Nephron (organoid): ENCODE results near the gene HIPK2.
A peak's percentile ranks its signal among the peaks of the same experiment; 100 is the strongest.

ENCODE experiments used
- H3K27ac Mint-ChIP-seq, 3 experiments: 2 replicates each; pipeline ENCODE4 v1.8.0; 2020; ENCODE audit warnings: mixed read lengths in 3 of 3, mild to moderate bottlenecking in 2 of 3, moderate library complexity in 1 of 3
- H3K27me3 Mint-ChIP-seq: 2 replicates; pipeline ENCODE4 v1.8.0; 2021; ENCODE audit warnings: low read depth, mild to moderate bottlenecking, moderate library complexity, mixed read lengths
- H3K36me3 Mint-ChIP-seq: 2 replicates; pipeline ENCODE4 v1.8.0; 2020; ENCODE audit warnings: low read depth, mixed read lengths
- H3K4me1 Mint-ChIP-seq: 2 replicates; pipeline ENCODE4 v1.8.0; 2020; ENCODE audit warnings: mixed read lengths
- H3K4me3 Mint-ChIP-seq, 3 experiments: 2 replicates each; pipeline ENCODE4 v1.8.0; 2020; ENCODE audit warnings: mild to moderate bottlenecking in 3 of 3, mixed read lengths in 3 of 3, moderate library complexity in 2 of 3
- H3K9me3 Mint-ChIP-seq: 2 replicates; pipeline ENCODE4 v1.8.0; 2020; ENCODE audit warnings: mixed read lengths
- CTCF ChIP-seq, 3 experiments: fragments of 200-600 bp; sonication (generic); IDR thresholded peaks; one replicate each; pipeline ENCODE4 v1.5.0; 2021; ENCODE audit warnings: antibody characterized with exemption in 3 of 3; ENCODE audit not compliant: unreplicated experiment in 3 of 3

HIPK2 gene

GRCh38 chr7:139582130-139582650, 195.6 kb downstream of the HIPK2 start:
- Mint-ChIP-seq H3K27me3 (no peaks in the 10 kb centered on the region), H3K9me3 (no peaks in the 10 kb centered on the region), H3K36me3 (peaks cover 74% of the 10 kb centered on the region), H3K4me3 (no peak overlapping the region), H3K27ac (peak overlapping the region in 1 of 3 experiments; percentile 54), H3K4me1 (no peaks in the 10 kb centered on the region)
- TF ChIP-seq CTCF (IDR thresholded peaks at IDR 0.05; ENCODE audit: unreplicated experiment in 3 of 3), result no peak

GRCh38 chr7:139580435-139580834, 197.4 kb downstream of the HIPK2 start:
- H3K36me3 Mint-ChIP-seq, result peaks cover 72% of the 10 kb centered on the region
- H3K4me1 Mint-ChIP-seq, result no peaks in the 10 kb centered on the region
- H3K4me3 Mint-ChIP-seq, result no peak overlapping the region
- TF ChIP-seq CTCF (IDR thresholded peaks at IDR 0.05; ENCODE audit: unreplicated experiment in 3 of 3), result no peak
- no peaks in the 10 kb centered on the region for H3K9me3 Mint-ChIP-seq
- H3K27me3 Mint-ChIP-seq, result no peaks in the 10 kb centered on the region
- H3K27ac Mint-ChIP-seq, result no peak overlapping the region

GRCh38 chr7:139576179-139576973, 201.4 kb downstream of the HIPK2 start:
- no peak overlapping the region for H3K27ac Mint-ChIP-seq
- no peak overlapping the region for H3K4me3 Mint-ChIP-seq
- no peaks in the 10 kb centered on the region for H3K4me1 Mint-ChIP-seq
- H3K27me3 Mint-ChIP-seq, result no peaks in the 10 kb centered on the region
- H3K36me3 Mint-ChIP-seq, result peaks cover 75% of the 10 kb centered on the region
- TF ChIP-seq CTCF (IDR thresholded peaks at IDR 0.05; ENCODE audit: unreplicated experiment in 3 of 3), result no peak
- no peaks in the 10 kb centered on the region for H3K9me3 Mint-ChIP-seq

GRCh38 chr7:139575338-139575680, 202.5 kb downstream of the HIPK2 start:
- Mint-ChIP-seq H3K27me3 (no peaks in the 10 kb centered on the region), H3K27ac (peak overlapping the region in 1 of 3 experiments; percentile 38), H3K36me3 (peaks cover 80% of the 10 kb centered on the region), H3K4me3 (no peak overlapping the region), H3K9me3 (no peaks in the 10 kb centered on the region), H3K4me1 (peaks cover 6% of the 10 kb centered on the region)
- no peak for TF ChIP-seq CTCF (IDR thresholded peaks at IDR 0.05; ENCODE audit: unreplicated experiment in 3 of 3)

- Mint-ChIP-seq H3K36me3 (peaks cover 75% of the 10 kb centered on the region), H3K9me3 (no peaks in the 10 kb centered on the region), H3K27ac (peak overlapping the region in 1 of 3 experiments; percentile 38), H3K27me3 (no peaks in the 10 kb centered on the region), H3K4me1 (peaks cover 7% of the 10 kb centered on the region), H3K4me3 (no peak overlapping the region)
- TF ChIP-seq CTCF (IDR thresholded peaks at IDR 0.05; ENCODE audit: unreplicated experiment in 3 of 3), result no peak
These were observed 203.0 kb downstream of the HIPK2 start for GRCh38 chr7:139574618-139575337.
